Left renal pelvis (tissue), 4 donors: Measurements from ENCODE around the gene TMEM205. TPM values are rescaled to one million over a fixed set of nuclear protein-coding genes. Genes with fewer than 3 reads are reported as not detected.
"Not testable (repeated sequence)": the region's sequence is repeated elsewhere in the genome, so short reads cannot be mapped to it uniquely, and the experiment has no call there.

Experiments
- DNase-seq, 4 donors: peaks; one replicate each; pipeline ENCODE4 v3.0.0-alpha.2; 2013; ENCODE audit warnings: low read depth in 4 of 4, low spot score in 3 of 4
- polyA plus RNA-seq, 4 donors: library from polyadenylated mRNA; unstranded; fragments of 120-200 nt; gene quantifications; one replicate each; pipeline ENCODE4 v1.2.1, GENCODE V29; 2013; ENCODE audit not compliant: insufficient read length in 4 of 4

TMEM205 gene
- polyA plus RNA-seq, 4 donors: 64.3 to 142 (median 122) TPM

- DNase-seq: no peak
Measured at GRCh38 chr19:11345122-11345803, 805 bp downstream of the TMEM205 start.

DNA sequence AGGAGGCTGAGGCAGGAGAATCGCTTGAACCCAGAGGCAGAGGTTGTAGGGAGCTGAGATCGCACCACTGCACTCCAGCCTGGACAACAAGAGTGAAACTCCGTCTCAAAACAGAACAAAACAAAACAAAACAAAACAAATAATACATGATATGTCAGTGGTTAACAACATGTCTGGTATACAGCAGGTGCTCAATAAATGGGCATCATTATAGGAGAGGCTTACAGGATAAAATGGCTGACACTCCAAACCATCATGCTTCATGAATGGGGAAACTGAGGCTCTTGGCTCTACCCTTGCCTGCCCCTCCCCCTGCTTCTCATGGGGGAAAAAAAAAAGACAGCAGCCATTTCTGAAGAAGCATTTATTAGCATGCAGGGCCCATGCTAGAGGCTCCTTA is 3.6 kb downstream of the TMEM205 start:
- DNase-seq: no peak

- not testable (repeated sequence) for DNase-seq
Measured at GRCh38 chr19:11340099-11340467, 6.0 kb downstream of the TMEM205 start.

DNA sequence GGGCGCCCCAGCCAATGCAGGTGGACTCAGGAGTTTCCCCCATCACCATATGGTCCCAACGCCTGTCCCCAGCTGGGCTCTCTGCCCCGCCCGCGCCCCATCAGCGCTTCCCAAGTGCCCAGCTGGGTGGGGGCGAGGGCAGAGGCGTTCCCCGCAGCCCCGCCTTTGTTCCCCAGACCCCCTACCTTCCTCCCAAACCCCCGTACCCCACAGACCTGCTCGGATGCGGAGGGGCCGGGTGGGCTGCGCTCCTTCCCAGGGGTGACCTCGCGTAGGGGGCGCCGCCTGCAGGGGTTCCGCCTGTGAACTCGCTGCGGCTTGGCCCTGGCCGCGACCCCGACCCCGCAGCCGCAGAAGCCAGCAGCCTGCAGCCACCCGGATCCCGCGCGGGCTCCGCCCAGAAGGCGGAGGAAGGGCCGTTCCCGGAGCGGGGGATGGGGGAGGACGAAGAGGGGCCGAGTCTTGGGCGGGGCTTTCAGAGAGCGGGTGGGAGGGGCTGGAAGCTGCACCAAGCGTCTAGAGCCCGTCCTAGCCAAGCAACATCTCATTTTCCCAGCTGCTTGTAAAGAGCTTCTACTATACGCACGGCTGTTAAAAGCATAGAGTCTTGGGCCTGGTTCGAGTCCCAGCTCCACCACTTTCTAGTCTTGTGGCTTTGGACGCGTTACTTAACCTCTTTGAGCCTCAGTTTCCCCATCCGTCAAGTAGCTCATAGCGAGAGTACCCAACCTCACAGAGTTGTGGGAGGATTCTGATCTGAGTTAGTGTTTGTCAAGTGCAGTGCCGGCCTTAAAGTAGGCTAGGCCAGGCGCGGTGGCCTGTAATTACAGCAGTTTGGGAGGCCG is 6.6 kb downstream of the TMEM205 start, which contains the start of gene RAB3D:
RAB3D (minus strand) TSS at position 404 of the 845 bp plus-strand sequence. CDS start 2,258 bp downstream, outside the sequence.
- DNase-seq: peak; percentile 75 to 84 (median 80)

GRCh38 chr19:11338569-11339253 is 7.4 kb downstream of the TMEM205 start:
- DNase-seq: no peak

- DNase-seq: no peak
Measured at GRCh38 chr19:11338121-11338520, 7.9 kb downstream of the TMEM205 start.

DNA sequence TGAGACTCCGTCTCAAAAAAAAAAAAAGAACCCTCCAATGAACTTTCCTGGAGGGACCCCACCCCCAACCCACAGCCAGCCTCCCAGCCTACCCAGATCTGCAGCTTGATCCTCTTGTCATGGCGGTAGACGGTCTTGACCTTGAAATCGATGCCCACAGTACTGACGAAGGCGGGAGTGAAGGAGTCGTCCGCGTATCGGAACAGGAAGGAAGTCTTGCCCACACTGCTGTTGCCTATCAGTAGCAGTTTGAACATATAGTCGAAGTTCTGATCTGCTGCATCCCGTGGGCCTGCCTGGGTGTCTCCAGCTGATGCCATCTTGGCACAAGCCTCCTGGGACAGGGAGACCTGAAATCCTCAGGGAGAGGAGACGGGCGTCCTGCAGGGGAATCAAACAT is 9.0 kb downstream of the TMEM205 start:
- no peak for DNase-seq

GRCh38 chr19:11335449-11336146 is 10.5 kb downstream of the TMEM205 start:
- DNase-seq: no peak

- not testable (repeated sequence) for DNase-seq
Measured at GRCh38 chr19:11333838-11334237, 12.2 kb downstream of the TMEM205 start.

DNA sequence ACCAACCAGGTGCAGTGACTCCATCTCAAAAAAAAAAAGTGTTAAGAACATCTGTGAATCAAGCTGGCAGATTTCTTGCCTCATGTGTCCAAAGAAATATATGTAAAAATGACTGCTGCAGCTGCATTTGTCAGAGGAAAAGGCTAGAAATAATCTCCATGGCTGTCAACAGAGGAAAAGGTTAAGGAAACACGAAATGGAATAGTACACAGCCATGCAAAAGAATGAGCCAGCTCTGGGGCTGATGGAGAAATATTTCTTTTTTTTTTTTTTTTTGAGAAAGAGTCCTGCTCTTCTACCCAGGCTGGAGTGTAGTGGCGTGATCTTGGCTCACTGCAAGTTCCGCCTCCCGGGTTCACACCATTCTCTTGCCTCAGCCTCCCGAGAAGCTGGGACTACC is 13.2 kb downstream of the TMEM205 start:
- no peak for DNase-seq

DNA sequence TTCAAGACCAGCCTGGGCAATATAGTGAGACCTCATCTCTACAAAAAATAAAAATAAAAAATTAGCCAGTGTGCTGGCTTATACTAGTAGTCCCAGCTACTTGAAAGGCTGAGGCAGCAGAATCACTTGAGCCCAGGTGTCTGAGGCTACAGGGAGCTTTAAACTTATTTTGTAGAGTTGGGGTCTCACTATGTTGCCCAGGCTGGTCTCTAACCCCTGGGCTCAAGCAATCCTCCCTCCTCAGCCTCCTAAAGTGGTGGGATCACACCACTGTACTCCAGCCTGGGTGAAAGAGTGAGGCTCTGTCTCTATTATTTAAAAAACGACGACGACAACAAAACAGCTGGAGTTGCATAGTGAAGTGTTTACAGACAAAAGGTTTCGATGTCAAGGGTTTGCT is 14.6 kb downstream of the TMEM205 start:
- no peak for DNase-seq

DNA sequence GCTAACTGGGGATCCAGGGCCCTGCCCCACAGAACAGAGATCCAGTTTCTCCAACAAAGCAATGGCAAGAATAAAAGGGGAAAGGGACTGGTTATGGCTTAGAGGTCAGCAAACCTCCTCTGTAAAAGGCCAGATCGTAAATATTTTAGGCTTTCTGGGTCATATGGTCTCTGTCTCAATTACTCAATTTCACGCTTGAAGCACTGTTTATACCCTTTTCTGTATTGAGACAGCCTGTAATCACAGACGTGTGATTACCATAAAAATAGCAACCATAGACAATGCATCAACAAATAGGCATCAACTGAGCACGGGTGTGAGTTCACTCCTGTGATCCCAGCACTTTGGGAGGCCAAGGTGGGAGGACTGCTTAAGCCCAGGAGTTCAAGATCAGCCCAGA is 15.9 kb downstream of the TMEM205 start:
- no peak for DNase-seq

DNA sequence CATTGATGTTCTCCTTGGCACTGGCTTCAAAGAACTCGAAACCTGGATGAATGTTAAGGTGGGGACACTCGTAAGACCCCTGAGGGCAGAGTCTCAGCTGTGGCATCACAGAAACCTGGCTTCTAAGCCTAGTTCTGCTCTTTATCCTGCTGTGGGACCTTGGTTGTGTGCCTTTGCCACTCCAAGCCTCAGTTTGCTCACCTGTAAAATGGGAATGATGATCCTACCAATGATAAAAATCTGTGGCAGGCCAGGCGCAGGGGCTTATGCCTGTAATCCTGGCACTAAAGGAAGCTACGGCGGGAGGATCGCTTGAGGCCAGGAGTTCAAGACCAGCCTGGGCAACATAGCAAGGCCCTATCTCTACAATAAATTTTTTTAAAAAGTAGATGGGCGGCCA is 20.5 kb downstream of the TMEM205 start:
- DNase-seq: no peak

GRCh38 chr19:11324748-11325389 is 21.2 kb downstream of the TMEM205 start:
- DNase-seq: no peak

DNA sequence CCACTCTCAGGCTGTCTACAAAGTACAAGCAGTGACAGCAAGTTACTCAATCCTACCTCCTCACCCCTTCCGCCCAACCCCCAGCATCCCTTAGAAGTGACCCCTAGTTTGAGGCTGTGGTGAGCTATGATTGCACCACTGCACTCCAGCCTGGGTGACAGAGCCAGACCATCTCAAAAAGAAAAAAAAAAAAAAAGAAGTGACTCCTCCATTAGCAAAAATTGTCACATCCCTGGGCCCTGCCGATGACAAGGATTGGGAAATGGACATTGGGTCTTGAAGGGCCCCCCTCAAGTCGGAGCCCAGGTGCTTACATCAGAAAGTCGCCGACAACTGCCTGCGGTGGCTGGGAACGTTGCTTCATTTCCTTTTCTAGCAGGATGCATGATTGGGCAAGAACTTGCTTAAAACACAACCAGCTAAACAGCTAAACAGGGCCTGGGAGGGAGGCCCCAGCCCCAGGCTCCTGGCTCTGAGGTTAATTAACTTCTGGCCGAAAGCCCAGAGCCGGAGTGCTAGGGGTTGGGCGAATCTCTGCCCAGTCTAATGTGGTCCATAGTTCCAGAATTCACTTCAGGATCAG is 21.9 kb downstream of the TMEM205 start:
- DNase-seq: peak; percentile 54 to 70 (median 59)

- no peak for DNase-seq
Measured at GRCh38 chr19:11323601-11324078, 22.4 kb downstream of the TMEM205 start.

DNA sequence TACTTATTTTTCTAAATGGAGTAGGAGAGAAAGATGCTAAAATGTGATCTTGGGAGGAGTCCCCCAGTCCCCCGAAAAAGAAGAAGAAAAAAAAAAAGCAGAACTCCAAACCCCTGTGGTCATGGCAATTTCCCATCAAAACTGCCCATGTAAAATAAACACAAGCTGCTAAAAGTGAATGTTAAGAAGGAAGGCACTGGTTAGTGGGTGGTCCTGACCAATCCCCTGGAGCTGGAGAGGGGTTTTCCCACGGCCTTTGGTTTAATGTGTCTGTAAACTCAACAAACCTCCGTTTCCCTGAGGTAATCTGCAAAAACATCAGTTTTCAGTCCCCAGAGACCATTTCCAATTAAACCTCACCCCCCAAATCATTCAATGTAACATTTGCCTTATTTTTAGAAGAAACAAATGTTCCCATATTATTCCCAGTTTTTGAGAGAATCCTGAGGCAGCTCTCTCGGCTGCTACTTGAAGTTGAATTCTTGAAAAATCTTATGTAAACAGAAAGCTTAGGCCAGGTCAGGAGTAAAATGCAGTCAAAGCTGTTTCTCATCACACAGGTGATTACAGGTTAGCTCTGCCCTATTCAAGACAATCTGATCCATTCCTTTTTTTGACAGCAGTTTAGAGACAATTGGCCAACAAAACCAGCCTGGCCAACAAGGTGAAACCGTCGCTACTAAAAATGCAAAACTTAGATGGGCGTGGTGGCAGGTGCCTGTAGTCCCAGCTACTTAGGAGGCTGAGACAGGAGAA is 23.6 kb downstream of the TMEM205 start:
- no peak for DNase-seq

- no peak for DNase-seq
Measured at GRCh38 chr19:11321191-11322126, 24.6 kb downstream of the TMEM205 start.
